A549 (cell line): ENCODE measurements around the gene GPX4.
"Not testable (repeated sequence)": the region's sequence is repeated elsewhere in the genome, so short reads cannot be mapped to it uniquely, and the experiment has no call there.

Source experiments
- CEBPB ChIP-seq, 2 experiments: fragments of >200 bp in 1 of 2; sonication (Bioruptor Twin) in 1 of 2; formaldehyde crosslinking in 1 of 2; IDR thresholded peaks; 2 replicates each; pipeline ENCODE4 v1.6.1; 2012 to 2016
- HEYL ChIP-seq: fragments of 250-450 bp; sonication (Bioruptor Pico); IDR thresholded peaks from 2 replicates; pipeline ENCODE4 v1.8.0; 2021; ENCODE audit warnings: mild to moderate bottlenecking, moderate library complexity
- MYC ChIP-seq: IDR thresholded peaks from 2 replicates; pipeline ENCODE4 v1.6.1; 2012; ENCODE audit warnings: mild to moderate bottlenecking, inconsistent platforms, low read length, improper control_type of control experiment, borderline replicate concordance
- POLR2A ChIP-seq: IDR thresholded peaks from 2 replicates; pipeline ENCODE4 v1.6.1; 2012; ENCODE audit warnings: mild to moderate bottlenecking, low read length
- POLR2AphosphoS2 ChIP-seq: conservative IDR thresholded peaks from 2 replicates; pipeline ENCODE4 v1.6.1; 2012; ENCODE audit warnings: low read length, improper control_type of control experiment, inconsistent platforms
- TF ChIP-seq, protein P1 (sequence below): fragments of 200-600 bp; sonication (generic); IDR thresholded peaks from 2 replicates; pipeline ENCODE4 v1.6.1; 2016; ENCODE audit warnings: antibody characterized with exemption, mild to moderate bottlenecking, moderate library complexity
- TF ChIP-seq, protein P2 (sequence below): fragments of >200 bp; sonication (Bioruptor Twin); formaldehyde crosslinking; IDR thresholded peaks from 3 replicates; pipeline ENCODE4 v1.5.1; 2016
- TF ChIP-seq, protein P3 (sequence below): fragments of 150-350 bp; IDR thresholded peaks from 2 replicates; pipeline ENCODE4 v1.6.1; 2014; ENCODE audit warnings: low read depth, mild to moderate bottlenecking, low read length

DNA sequence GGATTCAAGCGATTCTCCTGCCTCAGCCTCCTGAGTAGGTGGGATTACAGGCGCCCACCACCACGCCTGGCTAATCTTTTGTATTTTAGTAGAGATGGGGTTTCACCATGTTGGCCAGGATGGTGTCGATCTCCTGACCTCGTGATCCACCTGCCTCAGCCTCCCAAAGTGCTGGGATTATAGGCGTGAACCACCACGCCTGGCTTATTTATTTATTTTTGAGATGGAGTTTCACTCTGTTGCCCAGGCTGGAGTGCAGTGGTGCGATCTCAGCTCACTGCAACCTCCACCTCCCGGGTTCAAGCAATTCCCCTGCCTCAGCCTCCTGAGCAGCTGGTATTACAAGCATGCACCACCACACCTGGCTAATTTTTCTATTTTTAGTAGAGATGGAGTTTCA, 10.9 kb downstream of the GPX4 start:
- TF ChIP-seq POLR2A; MYC; CEBPB (IDR thresholded peaks at IDR 0.05); HEYL (CRISPR knock-in tag); POLR2AphosphoS2: not testable (repeated sequence)
- TF ChIP-seq, protein P1, sequence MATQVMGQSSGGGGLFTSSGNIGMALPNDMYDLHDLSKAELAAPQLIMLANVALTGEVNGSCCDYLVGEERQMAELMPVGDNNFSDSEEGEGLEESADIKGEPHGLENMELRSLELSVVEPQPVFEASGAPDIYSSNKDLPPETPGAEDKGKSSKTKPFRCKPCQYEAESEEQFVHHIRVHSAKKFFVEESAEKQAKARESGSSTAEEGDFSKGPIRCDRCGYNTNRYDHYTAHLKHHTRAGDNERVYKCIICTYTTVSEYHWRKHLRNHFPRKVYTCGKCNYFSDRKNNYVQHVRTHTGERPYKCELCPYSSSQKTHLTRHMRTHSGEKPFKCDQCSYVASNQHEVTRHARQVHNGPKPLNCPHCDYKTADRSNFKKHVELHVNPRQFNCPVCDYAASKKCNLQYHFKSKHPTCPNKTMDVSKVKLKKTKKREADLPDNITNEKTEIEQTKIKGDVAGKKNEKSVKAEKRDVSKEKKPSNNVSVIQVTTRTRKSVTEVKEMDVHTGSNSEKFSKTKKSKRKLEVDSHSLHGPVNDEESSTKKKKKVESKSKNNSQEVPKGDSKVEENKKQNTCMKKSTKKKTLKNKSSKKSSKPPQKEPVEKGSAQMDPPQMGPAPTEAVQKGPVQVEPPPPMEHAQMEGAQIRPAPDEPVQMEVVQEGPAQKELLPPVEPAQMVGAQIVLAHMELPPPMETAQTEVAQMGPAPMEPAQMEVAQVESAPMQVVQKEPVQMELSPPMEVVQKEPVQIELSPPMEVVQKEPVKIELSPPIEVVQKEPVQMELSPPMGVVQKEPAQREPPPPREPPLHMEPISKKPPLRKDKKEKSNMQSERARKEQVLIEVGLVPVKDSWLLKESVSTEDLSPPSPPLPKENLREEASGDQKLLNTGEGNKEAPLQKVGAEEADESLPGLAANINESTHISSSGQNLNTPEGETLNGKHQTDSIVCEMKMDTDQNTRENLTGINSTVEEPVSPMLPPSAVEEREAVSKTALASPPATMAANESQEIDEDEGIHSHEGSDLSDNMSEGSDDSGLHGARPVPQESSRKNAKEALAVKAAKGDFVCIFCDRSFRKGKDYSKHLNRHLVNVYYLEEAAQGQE: not testable (repeated sequence)
- TF ChIP-seq, protein P2, sequence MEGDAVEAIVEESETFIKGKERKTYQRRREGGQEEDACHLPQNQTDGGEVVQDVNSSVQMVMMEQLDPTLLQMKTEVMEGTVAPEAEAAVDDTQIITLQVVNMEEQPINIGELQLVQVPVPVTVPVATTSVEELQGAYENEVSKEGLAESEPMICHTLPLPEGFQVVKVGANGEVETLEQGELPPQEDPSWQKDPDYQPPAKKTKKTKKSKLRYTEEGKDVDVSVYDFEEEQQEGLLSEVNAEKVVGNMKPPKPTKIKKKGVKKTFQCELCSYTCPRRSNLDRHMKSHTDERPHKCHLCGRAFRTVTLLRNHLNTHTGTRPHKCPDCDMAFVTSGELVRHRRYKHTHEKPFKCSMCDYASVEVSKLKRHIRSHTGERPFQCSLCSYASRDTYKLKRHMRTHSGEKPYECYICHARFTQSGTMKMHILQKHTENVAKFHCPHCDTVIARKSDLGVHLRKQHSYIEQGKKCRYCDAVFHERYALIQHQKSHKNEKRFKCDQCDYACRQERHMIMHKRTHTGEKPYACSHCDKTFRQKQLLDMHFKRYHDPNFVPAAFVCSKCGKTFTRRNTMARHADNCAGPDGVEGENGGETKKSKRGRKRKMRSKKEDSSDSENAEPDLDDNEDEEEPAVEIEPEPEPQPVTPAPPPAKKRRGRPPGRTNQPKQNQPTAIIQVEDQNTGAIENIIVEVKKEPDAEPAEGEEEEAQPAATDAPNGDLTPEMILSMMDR: not testable (repeated sequence)
- TF ChIP-seq, protein P3, sequence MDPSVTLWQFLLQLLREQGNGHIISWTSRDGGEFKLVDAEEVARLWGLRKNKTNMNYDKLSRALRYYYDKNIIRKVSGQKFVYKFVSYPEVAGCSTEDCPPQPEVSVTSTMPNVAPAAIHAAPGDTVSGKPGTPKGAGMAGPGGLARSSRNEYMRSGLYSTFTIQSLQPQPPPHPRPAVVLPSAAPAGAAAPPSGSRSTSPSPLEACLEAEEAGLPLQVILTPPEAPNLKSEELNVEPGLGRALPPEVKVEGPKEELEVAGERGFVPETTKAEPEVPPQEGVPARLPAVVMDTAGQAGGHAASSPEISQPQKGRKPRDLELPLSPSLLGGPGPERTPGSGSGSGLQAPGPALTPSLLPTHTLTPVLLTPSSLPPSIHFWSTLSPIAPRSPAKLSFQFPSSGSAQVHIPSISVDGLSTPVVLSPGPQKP: not testable (repeated sequence)
